Activated T-helper 2 cell treated with anti-CD3 and anti-CD28 coated beads, Interferon-gamma antibody, Interleukin-2, Interleukin-4, amounts not matched to agents 10 μg/mL and 5 μg/mL and 100 μg/mL, durations not matched to agents 14 hours and 24 hours and 36 hours (primary cell): ENCODE measurements around the gene SOX3. TPM values are rescaled to one million over a fixed set of nuclear protein-coding genes. Genes with fewer than 3 reads are reported as not detected.

Experiments
- DNase-seq: peaks from one replicate; pipeline ENCODE4 v3.0.0; 2021; ENCODE audit warnings: low spot score
- H3K27ac Mint-ChIP-seq: one replicate; pipeline ENCODE4 v1.8.0; 2021; ENCODE audit warnings: mixed read lengths
- H3K27me3 Mint-ChIP-seq: one replicate; pipeline ENCODE4 v1.8.0; 2021; ENCODE audit warnings: low read depth, mixed read lengths
- H3K36me3 Mint-ChIP-seq: one replicate; pipeline ENCODE4 v1.8.0; 2021; ENCODE audit warnings: low read depth, mixed read lengths
- H3K4me1 Mint-ChIP-seq: one replicate; pipeline ENCODE4 v1.8.0; 2021; ENCODE audit warnings: low read depth, mixed read lengths
- H3K4me3 Mint-ChIP-seq: one replicate; pipeline ENCODE4 v1.8.0; 2021; ENCODE audit warnings: low read depth, mild to moderate bottlenecking, moderate library complexity, mixed read lengths
- H3K9me3 Mint-ChIP-seq: one replicate; pipeline ENCODE4 v1.8.0; 2021; ENCODE audit warnings: mixed read lengths
- intact Hi-C: fragments of 100-400 bp; cut with micrococcal nuclease; formaldehyde crosslinking; loops from one replicate; pipeline ENCODE4 v1.15.1; 2023
- total RNA-seq: library from RNA; stranded (reverse); gene quantifications from 2 replicates; pipeline ENCODE4 v1.2.3, GENCODE V29; 2022

SOX3 gene
- not detected in 2 replicates for total RNA-seq

- Mint-ChIP-seq H3K4me3 (no peak within 1 kb of the TSS), H3K9me3 (no peaks in the 10 kb centered on the region), H3K4me1 (no peaks in the 10 kb centered on the region), H3K27me3 (peaks cover 60% of the 10 kb centered on the region), H3K36me3 (no peaks in the 10 kb centered on the region), H3K27ac (no peak within 1 kb of the TSS)
- intact Hi-C loops = loop anchor here (10.0 kb wide), 1 partner anchor 260 kb away; no protein-coding TSS in a partner anchor
- DNase-seq = no peak
These were observed at the start of gene SOX3 for GRCh38 chrX:140504371-140505324. Gene SOX3, minus strand, starts transcription at chrX:140505069. Its CDS starts 9 bp downstream, at chrX:140505060.

DNA sequence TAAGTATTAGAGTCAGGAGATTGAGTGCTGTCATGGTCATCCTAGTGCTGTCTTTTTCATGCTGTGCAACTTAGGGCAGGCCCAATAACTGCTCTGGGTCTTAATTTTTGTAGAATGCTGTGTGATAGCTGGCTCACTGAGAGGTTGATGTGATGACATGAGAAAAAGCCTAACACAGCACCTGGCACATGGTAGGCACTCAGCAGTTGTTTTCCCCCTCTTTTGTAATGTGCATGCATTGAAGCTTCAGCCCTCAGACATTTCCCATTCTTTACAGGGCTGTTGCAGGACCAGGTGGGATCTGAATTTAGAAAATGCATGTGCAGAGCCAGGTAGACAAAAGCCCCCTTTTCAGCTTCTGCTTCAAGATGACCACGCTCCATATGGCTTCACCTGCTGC is 44.1 kb upstream of the SOX3 start:
- H3K4me1 Mint-ChIP-seq = no peaks in the 10 kb centered on the region
- no peaks in the 10 kb centered on the region for H3K27me3 Mint-ChIP-seq
- no peaks in the 10 kb centered on the region for H3K9me3 Mint-ChIP-seq
- no peak overlapping the region for H3K27ac Mint-ChIP-seq
- DNase-seq = no peak
- H3K4me3 Mint-ChIP-seq = no peak overlapping the region
- H3K36me3 Mint-ChIP-seq = no peaks in the 10 kb centered on the region
- intact Hi-C loops = no loop called here

DNA sequence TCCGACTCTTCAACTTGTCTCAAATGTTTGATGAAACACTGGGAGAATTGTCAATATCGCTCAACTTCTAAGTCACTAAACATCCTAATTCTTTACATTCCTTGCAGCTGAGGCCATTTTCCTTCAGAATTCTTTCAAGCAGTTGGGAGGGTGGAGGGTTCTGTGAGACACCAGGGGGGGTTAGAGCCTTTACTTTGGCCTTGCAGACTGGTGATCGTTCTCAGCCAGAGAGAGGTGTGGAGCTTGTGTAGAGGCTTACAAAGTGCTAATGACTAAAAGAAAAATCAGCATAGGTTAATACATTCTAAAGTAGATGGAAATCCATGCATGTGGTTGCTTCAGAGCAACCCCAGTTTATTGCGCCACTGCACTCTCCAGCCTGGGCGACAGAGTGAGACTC is 21.3 kb upstream of the SOX3 start:
- Mint-ChIP-seq H3K36me3 (no peaks in the 10 kb centered on the region), H3K27ac (no peak overlapping the region), H3K4me3 (no peak overlapping the region), H3K27me3 (no peaks in the 10 kb centered on the region), H3K4me1 (no peaks in the 10 kb centered on the region), H3K9me3 (no peaks in the 10 kb centered on the region)
- intact Hi-C loops = no loop called here
- no peak for DNase-seq

DNA sequence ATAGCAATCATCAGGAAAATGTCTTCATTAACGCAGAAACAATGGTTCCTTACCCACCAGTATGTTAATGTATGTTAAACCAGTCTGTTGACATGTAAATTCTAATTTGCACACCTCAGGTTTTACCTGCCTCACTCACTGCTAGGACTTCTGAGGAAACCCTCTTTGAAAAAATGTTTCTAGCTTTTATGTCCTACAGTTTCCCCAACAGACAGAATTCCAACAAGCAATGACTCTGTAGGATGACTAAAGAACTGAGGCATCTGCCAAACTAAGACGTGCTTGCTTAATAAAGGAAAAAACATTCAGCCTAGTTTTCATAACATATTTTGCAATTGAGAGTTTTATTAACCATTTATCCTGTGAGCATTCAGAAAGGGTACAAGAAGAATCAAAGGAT is 20.6 kb upstream of the SOX3 start:
- Mint-ChIP-seq H3K36me3 (no peaks in the 10 kb centered on the region), H3K27ac (no peak overlapping the region), H3K4me1 (no peaks in the 10 kb centered on the region), H3K27me3 (no peaks in the 10 kb centered on the region), H3K4me3 (no peak overlapping the region), H3K9me3 (no peaks in the 10 kb centered on the region)
- intact Hi-C loops = no loop called here
- DNase-seq = no peak

GRCh38 chrX:140524556-140524955 is 19.7 kb upstream of the SOX3 start:
- no peak for DNase-seq

DNA sequence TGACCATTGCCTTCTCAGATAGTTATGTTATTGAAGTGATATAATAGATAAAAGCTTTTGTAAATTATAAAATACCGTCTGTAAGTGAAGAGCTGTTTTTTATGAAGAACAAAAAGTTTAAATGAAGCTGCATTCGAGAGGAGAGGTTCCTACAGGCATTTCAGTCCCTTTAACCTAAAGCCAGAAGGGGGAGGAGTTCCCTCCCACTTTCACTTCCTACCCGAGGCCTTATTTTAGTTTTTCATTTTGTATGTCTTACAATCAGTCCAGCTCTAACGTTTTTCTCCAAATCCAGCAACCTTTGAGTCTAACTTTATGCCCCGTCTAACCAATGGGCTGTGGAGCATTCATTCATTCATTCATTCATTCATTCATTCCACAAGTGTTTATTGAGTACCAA is 16.5 kb upstream of the SOX3 start:
- Mint-ChIP-seq H3K27ac (no peak overlapping the region), H3K4me1 (no peaks in the 10 kb centered on the region), H3K27me3 (no peaks in the 10 kb centered on the region)

More at GRCh38 chrX:140524556-140524955, 19.7 kb upstream of the SOX3 start:
- Mint-ChIP-seq H3K27ac (no peak overlapping the region), H3K9me3 (no peaks in the 10 kb centered on the region), H3K36me3 (no peaks in the 10 kb centered on the region), H3K27me3 (no peaks in the 10 kb centered on the region), H3K4me1 (no peaks in the 10 kb centered on the region), H3K4me3 (no peak overlapping the region)
- intact Hi-C loops = no loop called here

GRCh38 chrX:140514554-140514953 is 9.7 kb upstream of the SOX3 start:
- no peak for DNase-seq
- Mint-ChIP-seq H3K27me3 (peaks cover 17% of the 10 kb centered on the region), H3K9me3 (no peaks in the 10 kb centered on the region), H3K36me3 (no peaks in the 10 kb centered on the region), H3K4me3 (no peak overlapping the region), H3K27ac (no peak overlapping the region), H3K4me1 (no peaks in the 10 kb centered on the region)
- intact Hi-C loops = no loop called here

More for the DNA sequence above, 16.5 kb upstream of the SOX3 start:
- Mint-ChIP-seq H3K36me3 (no peaks in the 10 kb centered on the region), H3K9me3 (no peaks in the 10 kb centered on the region), H3K4me3 (no peak overlapping the region)
- intact Hi-C loops = no loop called here
- no peak for DNase-seq

DNA sequence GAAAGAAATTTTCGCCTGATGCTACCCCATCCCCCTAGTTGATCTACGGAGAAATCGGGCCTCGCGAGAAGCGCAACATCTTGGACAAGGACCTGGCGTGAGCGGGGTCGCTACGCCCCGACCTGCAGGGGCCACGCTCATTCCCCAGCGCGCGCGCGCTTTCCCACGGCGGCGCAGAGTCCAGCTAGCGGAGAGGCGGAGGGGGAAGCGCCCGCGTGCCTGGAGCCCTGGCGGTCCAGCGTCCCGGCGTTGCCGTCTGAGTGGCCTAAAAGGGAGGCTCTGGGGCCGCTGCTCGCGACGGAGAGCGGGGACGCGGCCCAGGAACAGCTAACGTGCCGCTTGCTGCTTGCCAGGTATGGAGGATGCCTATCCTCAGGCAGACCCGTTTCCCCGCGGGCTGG is 6.0 kb upstream of the SOX3 start:
- Mint-ChIP-seq H3K4me1 (no peaks in the 10 kb centered on the region), H3K27ac (no peak overlapping the region), H3K9me3 (no peaks in the 10 kb centered on the region), H3K27me3 (peaks cover 42% of the 10 kb centered on the region), H3K36me3 (no peaks in the 10 kb centered on the region), H3K4me3 (no peak overlapping the region)
- intact Hi-C loops = no loop called here
- no peak for DNase-seq

DNA sequence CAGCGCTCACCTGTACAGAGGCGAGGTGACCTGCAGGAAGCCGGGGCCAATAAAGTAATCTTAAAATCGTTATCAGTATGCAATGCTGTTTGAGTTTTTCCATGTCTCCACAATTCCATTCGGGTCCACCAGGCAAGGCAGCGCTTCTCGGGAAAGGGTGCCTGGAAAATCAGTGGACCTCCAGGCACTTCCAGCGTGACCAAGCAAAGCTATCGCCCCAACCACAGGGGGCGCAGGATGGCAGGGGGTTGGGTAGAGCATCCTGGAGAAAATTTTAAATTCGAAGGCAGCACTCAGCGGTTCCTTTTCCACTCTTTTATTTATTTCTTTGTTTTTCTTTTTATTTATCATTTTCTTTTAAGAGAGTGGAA is 5.4 kb upstream of the SOX3 start:
- Mint-ChIP-seq H3K27ac (no peak overlapping the region), H3K4me1 (no peaks in the 10 kb centered on the region), H3K36me3 (no peaks in the 10 kb centered on the region), H3K27me3 (peaks cover 45% of the 10 kb centered on the region), H3K9me3 (no peaks in the 10 kb centered on the region), H3K4me3 (no peak overlapping the region)
- DNase-seq = no peak
- intact Hi-C loops = no loop called here

GRCh38 chrX:140509468-140510305 is 4.8 kb upstream of the SOX3 start:
- H3K36me3 Mint-ChIP-seq = no peaks in the 10 kb centered on the region
- no peak for DNase-seq

DNA sequence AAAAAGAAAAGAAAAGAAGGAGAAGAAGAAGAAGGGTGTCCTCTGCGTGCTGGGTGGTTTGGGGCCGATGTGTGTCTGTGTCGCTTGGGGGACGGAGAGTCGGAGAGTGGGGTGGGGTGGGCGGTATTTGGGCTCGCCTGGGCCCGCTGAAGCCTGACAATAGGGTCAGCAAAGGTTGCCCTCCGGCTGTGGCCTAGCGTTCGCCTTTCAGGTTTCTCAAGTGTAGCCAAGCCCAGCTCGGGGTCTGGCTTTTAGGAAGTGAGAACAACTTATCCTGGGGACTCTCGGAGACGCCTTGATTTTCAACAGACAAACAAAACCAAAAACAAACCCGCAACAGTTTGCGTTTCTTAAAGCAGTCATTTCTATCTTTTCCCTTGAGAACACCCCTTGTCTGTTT is 4.1 kb upstream of the SOX3 start:
- Mint-ChIP-seq H3K27ac (no peak overlapping the region), H3K9me3 (no peaks in the 10 kb centered on the region), H3K4me1 (no peaks in the 10 kb centered on the region), H3K4me3 (no peak overlapping the region), H3K27me3 (peaks cover 47% of the 10 kb centered on the region), H3K36me3 (no peaks in the 10 kb centered on the region)
- no peak for DNase-seq
- intact Hi-C loops = loop anchor here (10.0 kb wide), 1 partner anchor 256 kb away; no protein-coding TSS in a partner anchor

More at GRCh38 chrX:140509468-140510305, 4.8 kb upstream of the SOX3 start:
- Mint-ChIP-seq H3K4me3 (no peak overlapping the region), H3K27ac (no peak overlapping the region), H3K9me3 (no peaks in the 10 kb centered on the region), H3K27me3 (peaks cover 47% of the 10 kb centered on the region), H3K4me1 (no peaks in the 10 kb centered on the region)
- intact Hi-C loops = loop anchor here (10.0 kb wide), 1 partner anchor 255 kb away; no protein-coding TSS in a partner anchor

GRCh38 chrX:140507982-140508305 is 3.1 kb upstream of the SOX3 start:
- DNase-seq = no peak
- Mint-ChIP-seq H3K4me1 (no peaks in the 10 kb centered on the region), H3K27me3 (peaks cover 52% of the 10 kb centered on the region), H3K27ac (no peak overlapping the region), H3K9me3 (no peaks in the 10 kb centered on the region), H3K4me3 (no peak overlapping the region), H3K36me3 (no peaks in the 10 kb centered on the region)
- intact Hi-C loops = loop anchor here (10.0 kb wide), 1 partner anchor 257 kb away; no protein-coding TSS in a partner anchor
